NCI-H1092 (cell line): Measurements from ENCODE around the gene IBA57.

Source experiments
- DNase-seq: peaks from one replicate; lab custom pipeline; 2025; lab: John Stamatoyannopoulos, UW

The IBA57 gene

GRCh38 chr1:228165372-228166169 is at the start of gene IBA57:
Gene IBA57 (plus strand): TSS chr1:228165804. CDS start chr1:228165817, 13 bp downstream.
- peak; percentile 99 for DNase-seq

GRCh38 chr1:228117335-228117734 is 48.3 kb upstream of the IBA57 start:
- no peak for DNase-seq

GRCh38 chr1:228118040-228118439 is 47.6 kb upstream of the IBA57 start:
- no peak for DNase-seq

GRCh38 chr1:228120351-228120750 is 45.3 kb upstream of the IBA57 start:
- no peak for DNase-seq

- DNase-seq: no peak
Measured at GRCh38 chr1:228120857-228121489, 44.6 kb upstream of the IBA57 start.

GRCh38 chr1:228122921-228123441 is 42.6 kb upstream of the IBA57 start:
- DNase-seq: no peak

- no peak for DNase-seq
Measured at GRCh38 chr1:228123505-228123904, 42.1 kb upstream of the IBA57 start.

GRCh38 chr1:228125185-228125584 is 40.4 kb upstream of the IBA57 start:
- DNase-seq: no peak

- no peak for DNase-seq
Measured at GRCh38 chr1:228131766-228132165, 33.8 kb upstream of the IBA57 start.

GRCh38 chr1:228134591-228134990 is 31.0 kb upstream of the IBA57 start:
- no peak for DNase-seq

GRCh38 chr1:228136901-228137300 is 28.7 kb upstream of the IBA57 start:
- no peak for DNase-seq

GRCh38 chr1:228139406-228139930 is 26.1 kb upstream of the IBA57 start:
- no peak for DNase-seq

- DNase-seq: peak; percentile 99
Measured at GRCh38 chr1:228139931-228140723, 25.5 kb upstream of the IBA57 start, which contains the start of gene GUK1. Gene GUK1 (plus strand): TSS chr1:228140279. CDS start chr1:228140303, 24 bp downstream.

- no peak for DNase-seq
Measured at GRCh38 chr1:228140724-228141225, 24.8 kb upstream of the IBA57 start.

GRCh38 chr1:228141226-228142044 is 24.2 kb upstream of the IBA57 start:
- no peak for DNase-seq

- no peak for DNase-seq
Measured at GRCh38 chr1:228142155-228142691, 23.4 kb upstream of the IBA57 start.

- DNase-seq: no peak
Measured at GRCh38 chr1:228142701-228143136, 22.9 kb upstream of the IBA57 start.

- no peak for DNase-seq
Measured at GRCh38 chr1:228143480-228144192, 22.0 kb upstream of the IBA57 start.

GRCh38 chr1:228144193-228144992 is 21.2 kb upstream of the IBA57 start:
- no peak for DNase-seq
